Hepatic stellate cell (primary cell): ENCODE results near the gene QSOX2.

Experiments
- DNase-seq: peaks from one replicate; pipeline ENCODE4 v3.0.0; 2011; ENCODE audit warnings: low spot score

QSOX2 gene

DNA sequence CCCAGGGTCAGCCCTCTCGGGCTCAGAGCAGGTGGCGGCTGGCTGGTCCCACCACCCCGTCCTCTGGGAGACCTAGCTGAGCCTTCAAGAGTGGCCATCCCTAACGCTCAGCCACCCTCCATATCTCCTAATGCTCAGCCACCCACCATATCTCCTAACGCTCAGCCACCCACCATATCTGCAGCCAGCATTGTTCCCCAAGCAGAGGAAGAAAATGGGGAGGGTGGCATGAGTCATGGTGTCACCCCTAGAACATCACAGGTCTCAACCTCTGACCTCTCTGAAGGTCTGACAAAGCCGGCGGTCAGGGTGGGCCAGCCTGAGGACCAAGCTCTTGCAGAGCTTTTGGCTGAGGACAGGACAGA lies 55.4 kb downstream of the QSOX2 start:
- DNase-seq = no peak

DNA sequence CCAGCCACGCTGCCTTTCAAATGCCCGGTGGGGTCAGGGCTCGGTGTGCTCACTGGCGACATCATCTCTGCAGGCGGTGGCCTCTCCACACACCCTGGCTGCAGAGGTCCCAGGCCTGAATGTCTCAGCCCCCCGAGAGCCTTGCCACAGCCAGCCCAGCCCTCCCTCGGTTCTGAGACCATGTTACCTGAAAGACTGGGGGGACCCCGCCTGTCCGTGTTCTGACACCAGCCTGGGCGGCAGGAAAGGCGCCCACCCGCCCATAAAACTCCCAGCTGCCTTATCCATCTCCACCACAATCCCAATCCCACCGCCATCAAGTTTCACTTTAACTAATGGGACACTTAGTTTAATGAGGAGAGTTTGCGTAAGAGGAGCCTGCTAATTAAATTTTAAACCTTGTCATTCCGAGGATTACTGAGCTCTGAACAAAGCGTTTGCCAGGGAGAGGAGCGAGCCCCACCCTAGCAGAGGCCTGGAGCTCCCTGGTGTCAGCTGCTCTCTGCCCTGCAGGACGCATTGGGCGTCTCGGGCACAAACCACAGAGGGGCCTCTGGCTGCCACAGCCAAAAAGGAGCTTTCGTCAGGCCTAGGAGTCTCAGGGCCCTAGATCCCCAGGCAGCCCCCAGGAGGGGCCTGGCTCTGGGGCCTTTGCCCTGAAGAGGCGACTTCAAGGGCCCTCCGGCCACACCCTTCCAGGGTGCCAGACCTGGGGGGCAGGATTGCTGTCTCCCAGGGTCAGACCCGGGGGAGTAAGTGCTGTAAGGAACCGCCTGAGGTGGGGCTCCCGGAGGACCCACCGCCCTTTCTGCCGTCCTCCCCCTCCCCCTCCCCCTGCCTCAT lies 56.0 kb downstream of the QSOX2 start:
- no peak for DNase-seq

DNA sequence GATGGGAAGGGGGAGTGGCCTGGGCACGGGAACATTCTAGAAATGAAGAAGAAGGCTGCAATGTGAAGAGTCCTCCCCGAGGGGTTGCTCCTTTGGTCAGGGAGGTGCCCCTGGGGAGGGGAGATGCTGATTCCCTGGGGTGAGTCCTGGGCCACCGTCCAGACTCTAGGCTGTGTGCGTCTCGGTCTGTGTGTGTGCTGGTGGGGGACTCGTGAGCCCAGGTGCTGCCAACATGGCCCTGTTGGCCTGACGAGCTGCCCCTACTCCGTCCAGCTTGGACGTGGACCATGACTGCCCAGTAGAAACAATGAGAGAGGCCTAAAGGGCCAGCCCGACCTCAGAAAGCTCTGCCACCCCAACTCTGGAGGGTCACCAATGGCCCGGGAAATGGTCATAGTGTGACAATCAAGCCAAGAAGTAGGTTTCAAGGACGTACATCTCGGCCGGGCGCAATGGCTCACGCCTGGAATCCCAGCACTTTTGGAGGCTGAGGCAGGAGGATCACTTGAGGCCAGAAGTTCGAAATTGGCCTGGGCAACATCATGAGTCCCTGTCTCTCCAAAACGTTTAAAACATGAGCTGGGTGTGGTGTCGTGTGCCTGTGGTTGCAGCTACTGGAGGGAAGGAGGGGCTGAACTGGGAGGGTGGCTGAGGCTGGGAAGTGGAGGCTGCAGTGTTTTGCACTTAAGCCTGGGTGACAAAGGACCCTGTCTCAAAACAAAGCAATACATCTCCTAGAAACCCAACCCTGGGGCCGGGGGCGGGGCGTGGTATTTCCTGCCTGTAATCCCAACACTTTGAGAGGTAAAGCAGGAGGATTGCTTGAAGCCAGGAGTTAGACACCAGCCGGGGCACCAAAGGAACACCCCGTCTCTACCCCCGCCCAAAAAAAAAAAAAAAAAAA lies 57.7 kb downstream of the QSOX2 start:
- DNase-seq = no peak

DNA sequence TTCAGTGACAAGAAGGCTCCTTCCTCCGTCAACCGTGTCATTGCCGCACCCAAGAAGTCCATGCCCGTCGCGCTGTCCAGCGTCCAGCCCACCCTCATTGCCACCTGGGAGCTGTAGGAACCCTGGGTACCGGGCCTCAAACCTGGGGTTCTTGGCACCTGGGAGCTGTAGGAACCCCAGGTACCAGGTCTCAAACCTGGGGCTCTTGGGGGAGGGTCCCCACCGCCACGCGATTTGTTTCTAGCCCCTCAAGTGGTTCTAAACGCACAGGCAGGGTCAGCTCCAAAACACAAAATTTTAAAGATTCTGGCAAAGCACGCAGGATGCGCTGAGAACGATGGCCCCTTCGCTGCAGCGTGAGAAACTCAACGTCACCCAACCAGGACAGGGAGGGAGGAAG lies 58.4 kb downstream of the QSOX2 start:
- no peak for DNase-seq

DNA sequence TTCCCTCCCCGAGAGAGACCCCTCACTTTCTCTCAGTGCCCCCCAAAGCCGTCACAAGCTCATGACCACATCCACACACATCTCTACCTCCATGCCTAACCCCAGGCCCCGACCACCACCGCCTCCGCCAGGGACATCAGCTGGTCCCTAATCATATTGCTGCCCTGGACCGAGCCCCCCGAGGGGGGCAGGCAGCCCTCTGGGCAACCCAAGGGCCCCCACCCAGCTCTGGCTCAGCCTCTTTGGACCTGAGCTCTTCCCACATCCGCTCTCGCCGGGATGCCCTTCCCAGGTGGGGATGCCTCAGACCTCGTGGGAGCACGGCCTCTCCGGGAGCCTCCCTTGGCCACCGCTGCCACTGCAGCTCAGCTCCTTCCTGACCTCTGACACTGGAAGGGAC lies 59.2 kb downstream of the QSOX2 start:
- no peak for DNase-seq

DNA sequence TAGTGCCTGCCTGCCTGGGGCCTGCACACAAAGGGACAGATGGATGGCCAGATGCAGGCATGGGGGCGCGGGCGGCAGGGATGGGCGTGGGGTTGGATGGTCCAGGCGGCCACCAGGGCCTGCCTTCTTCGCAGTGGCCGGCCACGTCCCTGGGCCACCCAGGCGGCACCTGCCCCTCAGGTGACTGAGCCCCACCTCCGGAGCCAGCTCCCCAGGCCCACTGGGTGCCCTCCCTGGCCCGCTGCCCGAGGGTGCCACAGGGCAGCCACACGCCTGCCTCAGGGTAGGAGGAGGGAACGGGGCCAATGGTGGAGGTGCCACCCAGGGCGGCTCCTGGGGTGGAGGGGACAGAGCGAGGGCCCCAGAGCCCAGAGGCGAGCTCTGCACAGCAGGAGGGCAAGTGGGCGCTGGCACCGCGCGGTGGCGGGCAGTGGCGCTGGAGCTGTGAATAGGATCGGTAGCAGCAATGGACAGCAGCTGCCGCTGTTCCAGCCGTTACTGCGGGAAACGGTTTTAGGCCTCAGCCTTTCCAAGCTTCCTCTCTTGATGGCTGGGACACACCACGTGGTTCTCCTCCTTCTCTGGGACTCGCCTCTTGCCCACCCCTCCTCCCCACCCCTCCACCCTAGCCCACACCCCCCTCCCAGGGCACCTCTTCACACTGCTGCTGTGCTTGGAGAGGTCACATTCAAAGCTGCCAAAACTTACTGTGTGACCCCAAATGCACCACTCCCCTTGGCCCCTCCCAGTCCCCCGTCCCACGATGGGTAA lies 59.8 kb downstream of the QSOX2 start:
- no peak for DNase-seq

DNA sequence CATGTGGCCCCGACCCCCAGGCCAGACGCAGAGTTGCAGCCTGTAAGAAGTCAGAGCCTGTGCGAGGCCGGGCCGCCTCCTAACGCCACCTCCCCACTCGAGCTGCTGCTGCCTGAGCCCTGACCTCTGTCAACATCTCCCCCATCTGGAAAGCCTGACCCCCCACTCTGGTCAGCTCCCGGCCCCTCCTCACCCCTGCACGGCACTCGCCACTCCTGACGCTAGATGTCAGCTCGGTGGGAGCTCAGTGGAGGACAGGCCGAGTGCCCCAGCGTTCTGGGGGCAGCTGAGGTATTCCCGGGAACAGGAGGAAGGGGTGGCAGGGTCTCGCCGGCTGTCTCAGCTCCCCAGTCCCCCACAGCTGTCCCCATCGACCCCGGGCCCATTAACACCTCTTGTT lies 60.5 kb downstream of the QSOX2 start:
- DNase-seq = no peak

DNA sequence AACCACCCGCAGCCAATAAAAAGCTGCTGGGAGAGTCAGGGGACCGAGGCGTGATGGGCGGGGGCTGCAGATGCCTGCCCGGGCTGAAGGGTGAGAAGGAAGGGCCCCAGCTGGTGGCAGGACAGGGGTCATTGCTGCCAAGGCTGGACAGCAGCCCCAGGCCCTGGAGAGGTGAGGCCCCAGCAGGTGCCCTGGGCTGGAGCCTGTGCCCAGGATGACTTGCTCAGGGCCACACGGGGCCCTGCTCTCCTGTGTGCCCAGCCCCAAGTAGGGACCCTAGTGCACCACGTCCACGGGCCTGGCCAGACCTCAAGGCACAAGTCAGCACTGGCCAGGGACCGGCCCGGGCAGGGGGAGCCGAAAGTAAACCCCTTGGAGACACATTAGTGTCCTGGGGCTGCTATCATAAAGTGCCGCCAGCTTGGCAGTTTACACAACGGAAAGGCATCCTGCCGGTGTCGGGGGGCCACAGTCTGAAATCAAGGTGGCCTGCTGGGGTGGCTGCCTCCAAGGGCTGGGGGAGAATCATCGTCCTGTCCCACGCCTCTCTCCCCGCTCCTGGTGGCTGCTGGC lies 62.7 kb downstream of the QSOX2 start:
- DNase-seq = no peak

DNA sequence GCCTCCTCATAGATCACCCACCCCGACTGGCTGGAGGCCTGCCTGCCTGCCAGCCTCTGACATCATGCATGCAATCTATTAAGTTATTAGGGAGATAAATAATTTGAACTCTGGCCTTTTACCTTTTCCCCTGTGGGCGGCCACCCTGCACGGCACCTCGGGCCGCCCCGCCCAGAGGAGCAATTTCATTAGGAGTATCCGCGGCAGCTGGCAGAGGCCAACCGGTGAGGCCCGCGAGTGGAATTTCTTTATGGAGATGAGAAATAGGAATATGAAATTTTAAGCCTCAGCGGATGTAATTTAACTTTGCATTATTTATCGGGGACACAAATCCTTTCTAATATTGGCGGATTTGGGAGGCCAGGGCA lies 63.2 kb downstream of the QSOX2 start:
- DNase-seq = no peak

DNA sequence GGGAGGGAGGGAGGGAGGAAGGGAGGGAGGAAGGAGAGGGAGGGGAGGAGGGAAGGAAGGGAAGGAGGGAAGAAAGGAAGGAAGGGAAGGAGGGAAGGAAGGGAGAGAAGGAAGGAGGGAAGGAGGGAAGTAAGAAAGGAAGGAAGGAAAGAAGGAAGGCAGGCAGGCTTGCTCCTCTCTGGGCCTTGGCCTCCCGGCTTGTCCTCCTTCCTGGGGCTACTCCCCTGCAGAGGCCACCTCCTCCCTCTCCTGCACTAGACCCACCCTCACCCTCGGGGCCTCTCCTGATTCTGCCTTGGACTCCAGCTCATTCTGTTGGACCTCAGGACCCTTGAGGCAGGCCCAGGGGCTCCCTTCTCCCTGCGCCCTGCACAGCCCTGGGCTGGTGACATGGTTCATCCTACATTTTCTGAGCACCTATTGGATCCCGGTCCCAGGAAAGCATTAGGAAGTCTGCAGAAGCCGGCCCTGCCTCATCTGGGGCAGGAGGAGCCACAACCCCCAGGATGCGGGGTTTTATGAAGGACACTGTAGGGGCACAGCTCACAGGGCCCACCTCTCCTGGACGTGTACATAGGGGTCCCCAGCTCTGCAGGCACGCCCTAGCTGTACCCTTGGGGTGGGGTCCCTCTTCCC lies 63.7 kb downstream of the QSOX2 start:
- DNase-seq = no peak

DNA sequence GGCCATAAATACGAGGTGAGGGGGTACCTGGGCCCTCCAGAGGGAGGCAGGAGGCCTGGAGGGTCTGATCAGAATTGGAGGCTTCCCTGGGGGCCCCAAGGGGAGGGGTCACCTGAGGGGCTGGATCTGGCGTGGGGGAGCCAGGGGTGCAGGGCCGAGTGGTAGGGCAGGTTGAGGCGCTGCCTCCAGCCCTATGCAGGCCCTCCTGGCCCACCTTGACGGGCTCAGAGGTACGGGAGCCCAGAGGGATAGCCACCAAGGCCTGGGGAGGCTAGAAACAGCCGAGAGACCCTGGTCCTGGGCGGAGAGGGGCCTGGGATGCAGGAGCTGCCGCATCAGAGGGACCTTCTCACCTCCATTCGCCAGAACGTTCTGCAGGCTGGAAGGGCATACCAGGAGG lies 65.0 kb downstream of the QSOX2 start:
- no peak for DNase-seq

DNA sequence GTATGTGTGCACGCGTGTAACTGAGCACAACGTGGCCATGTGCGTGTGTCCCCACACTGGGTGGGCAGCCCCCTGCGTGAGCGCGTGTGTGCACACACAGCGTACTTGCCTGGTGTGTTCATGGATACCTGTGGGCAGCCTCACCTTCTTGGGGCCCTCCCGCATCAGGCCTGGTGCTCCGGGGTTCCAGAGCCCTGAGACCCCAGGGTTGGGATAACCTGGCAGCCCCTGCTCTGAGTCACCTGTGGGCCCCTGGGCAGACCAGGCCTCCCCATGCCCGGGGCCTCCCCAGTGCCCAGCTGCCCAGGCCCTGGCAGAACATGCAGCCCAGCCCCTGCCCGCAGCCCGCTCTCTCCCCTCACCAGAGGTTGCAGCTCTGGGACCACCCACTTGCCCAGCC lies 65.9 kb downstream of the QSOX2 start:
- no peak for DNase-seq

DNA sequence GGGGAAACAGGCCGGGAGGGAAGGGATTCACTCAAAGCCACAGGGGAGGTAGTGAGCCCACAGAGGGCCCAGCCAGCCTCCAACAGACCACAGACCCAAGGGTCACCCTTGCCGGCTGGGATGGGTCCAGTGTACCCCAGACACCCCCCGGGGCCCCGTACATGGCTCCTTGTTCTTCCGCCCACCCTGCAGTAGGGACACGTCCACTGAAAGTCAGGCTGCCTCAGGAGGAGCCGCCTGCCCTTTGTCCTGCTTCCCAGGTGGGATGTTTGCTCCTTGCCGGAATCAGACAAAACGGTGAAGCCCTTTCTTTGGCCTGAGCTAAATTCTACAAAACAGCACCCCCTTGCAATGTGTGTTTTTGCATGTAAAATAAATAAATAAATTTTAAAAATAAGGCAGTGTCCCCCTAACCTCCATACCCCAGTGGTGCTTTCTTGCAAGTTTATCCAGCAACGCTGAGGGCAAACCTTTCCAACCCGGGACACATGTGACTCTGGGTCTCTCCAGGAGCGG lies 66.5 kb downstream of the QSOX2 start:
- DNase-seq = no peak

DNA sequence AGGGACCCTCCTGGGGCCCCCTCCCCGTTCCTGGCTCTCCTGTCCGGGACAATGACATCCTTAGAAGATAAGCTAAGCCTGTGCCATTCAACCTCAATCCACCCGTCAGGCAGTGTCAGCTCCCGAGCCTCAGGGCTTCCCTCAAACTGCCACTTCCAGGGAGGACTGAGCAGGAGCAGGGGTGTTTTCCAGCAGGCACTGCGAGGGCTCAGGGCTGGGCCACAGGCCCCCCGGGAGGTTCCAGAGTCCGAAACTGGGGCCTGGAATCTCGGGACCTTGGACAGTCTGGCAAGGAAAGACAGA lies 66.9 kb downstream of the QSOX2 start:
- no peak for DNase-seq

DNA sequence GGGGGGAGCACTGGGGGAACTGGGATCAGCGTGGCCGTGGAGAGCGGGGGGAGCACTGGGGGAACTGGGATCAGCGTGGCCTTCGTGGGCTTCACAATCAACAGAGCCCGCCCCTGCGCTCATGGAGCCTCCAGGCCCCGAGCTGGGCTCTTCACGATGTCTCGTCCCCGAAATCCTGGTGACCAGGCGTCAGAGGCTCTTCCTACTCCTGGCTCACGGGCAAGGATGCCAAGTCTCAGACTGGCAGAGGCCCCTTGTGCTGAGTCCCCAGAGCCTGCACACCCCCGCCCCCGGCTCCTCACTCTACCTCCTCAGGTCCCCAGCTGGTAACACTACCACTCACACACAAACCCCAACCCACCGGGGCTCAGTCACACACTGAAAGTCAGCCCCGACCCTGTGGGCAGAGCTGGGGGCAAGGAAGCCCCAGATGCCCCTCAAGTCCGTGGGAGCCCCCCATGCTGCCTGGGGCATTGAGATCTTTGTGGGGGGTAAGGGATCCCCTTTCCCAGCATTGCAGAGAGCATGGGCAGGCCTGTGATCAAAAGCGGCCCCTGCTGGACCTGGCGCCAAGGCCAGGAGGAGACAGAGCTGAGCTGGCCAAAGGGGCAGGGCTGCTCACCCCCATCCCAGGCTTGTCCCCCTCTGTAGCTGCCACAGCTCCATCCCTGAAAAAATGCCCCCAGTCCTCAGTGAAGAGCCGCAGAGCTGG lies 67.4 kb downstream of the QSOX2 start:
- DNase-seq = no peak

DNA sequence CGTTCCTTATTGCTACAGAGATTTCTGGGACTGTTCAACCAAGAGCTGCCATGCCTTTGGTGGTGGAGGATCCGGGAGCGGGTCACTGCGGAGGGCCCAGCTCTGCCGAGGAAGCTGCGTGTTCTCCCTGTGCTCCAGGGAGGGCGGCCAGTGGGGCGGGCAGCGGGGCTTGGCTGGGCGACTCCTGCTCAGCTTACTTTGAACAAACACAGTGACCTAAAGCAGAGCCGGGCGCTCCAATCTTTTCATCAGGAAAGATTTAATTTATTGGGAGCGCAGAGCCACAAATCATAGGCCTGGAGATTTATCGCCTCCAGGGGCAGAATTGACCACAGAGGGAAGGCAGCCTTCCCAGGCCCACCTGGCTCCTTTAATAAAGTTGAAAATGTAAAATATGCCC lies 68.4 kb downstream of the QSOX2 start:
- no peak for DNase-seq

DNA sequence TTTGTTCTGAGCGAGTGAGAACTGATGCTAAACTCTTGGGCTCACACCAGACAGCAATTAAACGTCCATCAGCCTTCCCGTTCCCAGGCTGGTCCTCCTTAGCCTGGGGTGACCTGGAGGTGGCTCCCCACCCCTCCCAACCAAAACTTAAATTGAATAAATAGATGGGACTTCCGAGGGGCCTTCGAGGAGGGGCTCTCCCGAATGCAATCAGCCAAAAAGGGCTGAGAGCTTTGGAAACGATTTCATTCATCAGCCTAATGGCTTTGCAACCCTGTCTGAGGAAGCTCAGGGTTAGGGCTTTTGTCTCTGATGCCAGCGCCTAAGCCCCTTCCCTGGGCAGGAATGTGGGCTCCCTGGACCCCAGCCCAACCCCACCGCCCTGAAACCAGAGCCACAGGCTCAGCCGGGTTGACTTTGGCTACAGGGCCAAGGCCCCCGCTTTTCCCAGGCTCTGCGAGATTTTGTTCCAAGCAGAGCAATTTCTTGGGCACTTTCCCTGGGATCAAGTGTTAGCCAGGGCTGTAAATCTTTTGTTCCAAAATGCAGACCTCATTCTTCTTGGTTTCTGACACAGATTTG lies 69.9 kb downstream of the QSOX2 start:
- no peak for DNase-seq

DNA sequence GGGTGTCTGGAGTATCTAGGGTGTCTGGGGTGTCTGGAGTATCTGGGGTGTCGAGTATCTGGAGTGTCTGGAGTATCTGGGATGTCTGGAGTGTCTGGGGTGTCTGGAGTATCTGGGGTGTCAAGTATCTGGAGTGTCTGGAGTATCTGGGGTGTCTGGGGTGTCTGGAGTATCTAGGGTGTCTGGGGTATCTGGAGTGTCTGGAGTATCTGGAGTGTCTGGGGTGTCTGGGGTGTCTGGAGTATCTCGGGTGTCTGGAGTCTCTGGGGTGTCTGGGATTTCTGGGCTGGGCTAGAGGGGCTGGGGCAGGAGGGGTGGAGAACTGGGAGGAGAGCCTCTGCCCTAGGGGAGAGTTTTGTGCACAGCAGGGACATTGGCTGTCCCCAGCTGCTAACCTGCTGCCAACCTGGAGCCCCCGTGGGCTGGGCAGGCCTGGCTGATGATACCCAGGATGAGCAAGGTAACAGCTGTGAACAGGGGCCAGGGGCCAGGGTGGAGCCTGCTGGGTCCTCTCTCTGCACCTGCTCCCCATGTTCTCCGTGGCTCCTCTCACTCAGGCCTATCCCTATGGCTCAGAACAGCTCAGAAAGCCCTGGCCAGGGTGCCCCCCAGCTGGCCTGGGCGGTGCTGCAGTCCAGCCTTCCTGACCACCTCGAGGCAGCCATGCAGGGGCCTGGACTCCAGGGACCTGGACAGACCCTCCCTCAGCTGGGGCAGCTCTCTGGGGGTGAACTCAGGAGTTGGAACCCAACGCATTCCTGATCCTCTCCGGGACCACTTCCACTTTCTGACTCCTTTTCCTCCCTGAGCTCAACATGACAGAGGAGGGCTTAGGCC lies 70.6 kb downstream of the QSOX2 start:
- DNase-seq = no peak

DNA sequence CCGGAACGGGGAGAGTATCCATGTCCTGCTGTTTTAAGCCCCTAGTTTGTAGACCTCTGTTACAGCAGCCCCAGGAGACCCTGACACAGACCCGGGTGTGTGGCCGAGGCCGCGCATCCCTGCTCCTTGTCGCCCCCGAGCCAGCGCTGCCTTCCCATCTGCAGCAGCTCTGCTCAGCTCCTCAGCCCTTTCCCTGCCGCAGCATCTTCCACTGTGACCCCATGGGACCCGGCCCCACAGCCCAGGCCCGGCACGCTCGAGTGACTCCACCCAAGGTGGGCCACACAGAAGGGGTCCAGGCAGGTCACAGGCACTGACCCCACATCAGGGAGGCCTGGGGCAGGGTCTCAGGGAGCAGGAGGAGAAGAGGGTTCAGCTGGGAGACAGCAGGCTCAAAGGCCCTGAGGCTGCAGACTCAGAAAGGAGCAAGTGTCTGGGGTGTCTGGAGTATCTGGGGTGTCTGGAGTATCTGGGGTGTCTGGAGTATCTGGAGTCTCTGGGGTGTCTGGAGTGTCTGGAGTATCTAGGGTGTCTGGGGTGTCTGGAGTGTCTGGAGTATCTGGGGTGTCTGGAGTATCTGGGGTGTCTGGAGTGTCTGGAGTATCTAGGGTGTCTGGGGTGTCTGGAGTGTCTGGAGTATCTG lies 71.8 kb downstream of the QSOX2 start:
- no peak for DNase-seq
